ENCODE measurements around the gene RBM33. TPM values are rescaled to one million over a fixed set of nuclear protein-coding genes. Genes with fewer than 3 reads are reported as not detected.

Gene RBM33
- total and polyA plus RNA-seq, 2 of the 13 experiments (the other 11 are each of a cell fraction or from before 2014, with no cell fraction given), result 12.4 to 28.9 TPM

DNA sequence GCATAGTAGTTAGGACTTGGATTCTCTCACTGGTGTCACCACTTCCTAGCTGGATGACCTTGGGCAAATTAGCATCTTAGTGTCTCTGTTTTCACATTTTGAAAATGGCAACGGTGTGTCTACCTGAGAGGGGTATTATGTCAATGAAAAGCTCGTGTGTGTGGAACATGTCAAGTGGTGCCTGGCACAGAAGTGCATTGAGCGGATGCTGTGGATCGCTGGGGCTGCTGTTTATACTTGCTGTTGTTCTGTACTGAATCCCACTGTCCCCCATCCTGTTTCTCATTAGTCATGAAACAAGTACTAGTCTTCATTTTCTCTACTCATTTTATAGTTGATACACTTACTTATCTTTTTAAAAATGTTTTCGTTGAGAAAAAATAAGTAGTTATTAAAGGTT lies 26.1 kb downstream of the RBM33 start:
- H3K4me3 ChIP-seq (replicated peaks in 1 of 3; ENCODE audit: insufficient read depth in 1 of 3, low read depth in 2 of 3, low read length in 3 of 3), result no peak overlapping the region
- no peak for FAIRE-seq
- peaks cover 41% of the 10 kb centered on the region for H4K20me1 ChIP-seq (ENCODE audit: insufficient read depth, low read length)
- H2AFZ ChIP-seq (ENCODE audit: low read length), result no peak overlapping the region
- H3K36me3 ChIP-seq (replicated peaks in 1 of 2; ENCODE audit: control insufficient read depth in 1 of 2, insufficient read depth in 2 of 2, low read length in 2 of 2), result peaks cover 14 to 33% of the 10 kb centered on the region in 2 experiments
- BruUV-seq (replicated peaks), result no TSS peak
- TF ChIP-seq ZFAT (CRISPR knock-in tag; conservative IDR thresholded peaks at IDR 0.05), result no peak
- TF ChIP-seq SAFB2 (CRISPR knock-in tag; IDR thresholded peaks at IDR 0.05; ENCODE audit: borderline replicate concordance, low read depth), result no peak
- no peak for TF ChIP-seq CBFB (CRISPR knock-in tag; IDR thresholded peaks at IDR 0.05)
- TF ChIP-seq ZNF878 (CRISPR knock-in tag; IDR thresholded peaks at IDR 0.05), result no peak
- peak; percentile 71 for TF ChIP-seq RBM22 (optimal IDR thresholded peaks at IDR 0.05; ENCODE audit: low read length)
- TF ChIP-seq BRCA1 (CRISPR knock-in tag; IDR thresholded peaks at IDR 0.05), result no peak
- in situ Hi-C loops (cut with HindIII; ENCODE audit: extremely low pct_ligation_motif_present, low pct_unique_long_range_greater_than_20kb) (no loop called here), intact Hi-C loops (cut with micrococcal nuclease; ENCODE audit: unreplicated experiment) (no loop called here)
- no peaks in the 10 kb centered on the region for H3K9me3 ChIP-seq (ENCODE audit: low read length)
- WGBS (ENCODE audit: low lambda C conversion rate), result 76% methylated on average over 5 of the region's 5 CpGs
- DNase-seq (ENCODE audit: low spot score), result no peak
- ChIA-PET CTCF (ENCODE audit: low intra/inter-chr PET ratio, low total read pairs) (no interaction called here), POLR2A (no interaction called here)
- H3K27ac ChIP-seq (ENCODE audit: extremely low read length, insufficient read depth, low read length), result peak overlapping the region; percentile 1
- H3K79me2 ChIP-seq (ENCODE audit: insufficient read depth, low read length), result peaks cover 92% of the 10 kb centered on the region
- H3K4me2 ChIP-seq (ENCODE audit: low read depth, low read length), result no peak overlapping the region
- no peak overlapping the region for H3K9ac ChIP-seq (ENCODE audit: insufficient read depth, low read depth, low read length)
- H3K4me1 ChIP-seq (ENCODE audit: insufficient read depth, low read length), result peaks cover 22% of the 10 kb centered on the region
- ATAC-seq, result no peak
- H3K27me3 ChIP-seq (ENCODE audit: control insufficient read depth in 1 of 2, insufficient read depth in 2 of 2, low read length in 2 of 2), result no peaks in the 10 kb centered on the region

DNA sequence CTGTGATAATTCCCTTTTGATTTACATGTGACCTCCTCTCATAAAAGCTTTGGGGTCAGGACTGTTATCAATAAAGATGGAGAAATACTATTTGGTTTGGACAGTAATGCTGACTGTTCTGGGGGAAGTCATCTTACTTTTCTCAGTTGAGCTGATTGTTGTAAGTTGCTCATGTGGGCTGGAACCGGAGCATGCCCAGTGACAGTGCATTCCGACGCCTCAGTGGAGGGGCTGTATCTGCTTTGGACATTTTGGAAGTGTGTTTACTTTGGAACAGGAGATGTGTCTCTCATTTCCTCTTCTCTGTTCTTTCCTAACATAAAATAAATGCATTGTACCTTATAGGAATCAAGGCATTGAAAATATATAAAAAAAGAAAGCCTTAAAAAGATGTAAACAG lies 30.1 kb downstream of the RBM33 start:
- ChIA-PET POLR2A (no interaction called here), CTCF (ENCODE audit: low intra/inter-chr PET ratio, low total read pairs) (no interaction called here)
- Histone ChIP-seq H3K4me3 (replicated peaks in 1 of 3; ENCODE audit: insufficient read depth in 1 of 3, low read depth in 2 of 3, low read length in 3 of 3) (no peak overlapping the region), H2AFZ (ENCODE audit: low read length) (no peak overlapping the region), H3K27me3 (ENCODE audit: control insufficient read depth in 1 of 2, insufficient read depth in 2 of 2, low read length in 2 of 2) (no peaks in the 10 kb centered on the region), H3K36me3 (replicated peaks in 1 of 2; ENCODE audit: control insufficient read depth in 1 of 2, insufficient read depth in 2 of 2, low read length in 2 of 2) (peaks cover 4 to 23% of the 10 kb centered on the region in 2 experiments; a peak in 4 of 5 replicates), H3K9ac (ENCODE audit: insufficient read depth, low read depth, low read length) (no peak overlapping the region), H3K79me2 (ENCODE audit: insufficient read depth, low read length) (peaks cover 76% of the 10 kb centered on the region), H3K27ac (ENCODE audit: extremely low read length, insufficient read depth, low read length) (no peak overlapping the region), H3K4me1 (ENCODE audit: insufficient read depth, low read length) (peaks cover 27% of the 10 kb centered on the region), H3K4me2 (ENCODE audit: low read depth, low read length) (no peak overlapping the region), H4K20me1 (ENCODE audit: insufficient read depth, low read length) (peaks cover 20% of the 10 kb centered on the region), H3K9me3 (ENCODE audit: low read length) (no peaks in the 10 kb centered on the region)
- ATAC-seq (no peak), DNase-seq (ENCODE audit: low spot score) (no peak), FAIRE-seq (no peak)
- in situ Hi-C loops (cut with HindIII; ENCODE audit: extremely low pct_ligation_motif_present, low pct_unique_long_range_greater_than_20kb) (no loop called here), intact Hi-C loops (cut with micrococcal nuclease; ENCODE audit: unreplicated experiment) (no loop called here)
- 100% methylated on average over 3 of the region's 3 CpGs for WGBS (ENCODE audit: low lambda C conversion rate)
- BruUV-seq (replicated peaks), result no TSS peak
- no peak for TF ChIP-seq RBAK (CRISPR knock-in tag; IDR thresholded peaks at IDR 0.05)
- TF ChIP-seq, protein P1, sequence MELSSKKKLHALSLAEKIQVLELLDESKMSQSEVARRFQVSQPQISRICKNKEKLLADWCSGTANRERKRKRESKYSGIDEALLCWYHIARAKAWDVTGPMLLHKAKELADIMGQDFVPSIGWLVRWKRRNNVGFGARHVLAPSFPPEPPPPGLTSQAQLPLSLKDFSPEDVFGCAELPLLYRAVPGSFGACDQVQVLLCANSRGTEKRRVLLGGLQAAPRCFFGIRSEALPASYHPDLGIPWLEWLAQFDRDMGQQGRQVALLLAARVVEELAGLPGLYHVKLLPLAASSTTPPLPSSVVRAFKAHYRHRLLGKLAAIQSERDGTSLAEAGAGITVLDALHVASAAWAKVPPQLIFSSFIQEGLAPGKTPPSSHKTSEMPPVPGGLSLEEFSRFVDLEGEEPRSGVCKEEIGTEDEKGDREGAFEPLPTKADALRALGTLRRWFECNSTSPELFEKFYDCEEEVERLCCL (CRISPR knock-in tag; IDR thresholded peaks at IDR 0.05; ENCODE audit: borderline replicate concordance), result no peak
- no peak for TF ChIP-seq ZBTB42 (CRISPR knock-in tag; IDR thresholded peaks at IDR 0.05)
- TF ChIP-seq NONO (IDR thresholded peaks at IDR 0.05), result no peak
- TF ChIP-seq NONO (CRISPR knock-in tag; conservative IDR thresholded peaks at IDR 0.05), result no peak
- TF ChIP-seq, protein P2, sequence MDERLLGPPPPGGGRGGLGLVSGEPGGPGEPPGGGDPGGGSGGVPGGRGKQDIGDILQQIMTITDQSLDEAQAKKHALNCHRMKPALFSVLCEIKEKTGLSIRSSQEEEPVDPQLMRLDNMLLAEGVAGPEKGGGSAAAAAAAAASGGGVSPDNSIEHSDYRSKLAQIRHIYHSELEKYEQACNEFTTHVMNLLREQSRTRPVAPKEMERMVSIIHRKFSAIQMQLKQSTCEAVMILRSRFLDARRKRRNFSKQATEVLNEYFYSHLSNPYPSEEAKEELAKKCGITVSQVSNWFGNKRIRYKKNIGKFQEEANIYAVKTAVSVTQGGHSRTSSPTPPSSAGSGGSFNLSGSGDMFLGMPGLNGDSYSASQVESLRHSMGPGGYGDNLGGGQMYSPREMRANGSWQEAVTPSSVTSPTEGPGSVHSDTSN (CRISPR knock-in tag; IDR thresholded peaks at IDR 0.05), result no peak
- TF ChIP-seq ZBTB8A (CRISPR knock-in tag; IDR thresholded peaks at IDR 0.05; ENCODE audit: borderline replicate concordance, low read depth), result no peak
- no peak for TF ChIP-seq HMG20B (CRISPR knock-in tag; conservative IDR thresholded peaks at IDR 0.05)
- TF ChIP-seq, protein P3, sequence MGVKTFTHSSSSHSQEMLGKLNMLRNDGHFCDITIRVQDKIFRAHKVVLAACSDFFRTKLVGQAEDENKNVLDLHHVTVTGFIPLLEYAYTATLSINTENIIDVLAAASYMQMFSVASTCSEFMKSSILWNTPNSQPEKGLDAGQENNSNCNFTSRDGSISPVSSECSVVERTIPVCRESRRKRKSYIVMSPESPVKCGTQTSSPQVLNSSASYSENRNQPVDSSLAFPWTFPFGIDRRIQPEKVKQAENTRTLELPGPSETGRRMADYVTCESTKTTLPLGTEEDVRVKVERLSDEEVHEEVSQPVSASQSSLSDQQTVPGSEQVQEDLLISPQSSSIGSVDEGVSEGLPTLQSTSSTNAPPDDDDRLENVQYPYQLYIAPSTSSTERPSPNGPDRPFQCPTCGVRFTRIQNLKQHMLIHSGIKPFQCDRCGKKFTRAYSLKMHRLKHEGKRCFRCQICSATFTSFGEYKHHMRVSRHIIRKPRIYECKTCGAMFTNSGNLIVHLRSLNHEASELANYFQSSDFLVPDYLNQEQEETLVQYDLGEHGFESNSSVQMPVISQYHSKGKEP (CRISPR knock-in tag; IDR thresholded peaks at IDR 0.05), result no peak
